Measurements from ENCODE around the gene NPBWR2.

The NPBWR2 gene

DNA sequence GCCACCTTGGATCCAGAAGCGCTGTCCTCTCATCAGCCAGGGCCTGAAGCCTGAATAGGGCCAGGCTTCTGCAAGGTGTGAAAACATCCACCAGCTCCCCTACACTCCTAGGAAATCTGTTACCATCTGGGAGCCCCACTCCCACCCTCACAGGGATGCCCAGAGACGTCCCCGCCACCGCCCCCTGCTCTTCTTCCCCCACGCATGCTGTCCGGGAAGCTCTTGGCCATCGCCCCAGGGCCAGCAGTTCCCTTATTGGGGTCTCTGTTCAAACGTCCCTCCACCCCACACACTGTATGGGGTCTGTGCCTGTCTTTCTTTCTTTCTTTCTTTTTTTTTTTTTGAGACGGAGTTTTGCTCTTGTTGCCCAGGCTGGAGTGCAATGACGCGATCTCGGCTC, 31.8 kb downstream of the NPBWR2 start:
- in situ Hi-C loops (cut with HindIII; ENCODE audit: low sequenced_read_pairs): no loop called here
- TF ChIP-seq, protein P1, sequence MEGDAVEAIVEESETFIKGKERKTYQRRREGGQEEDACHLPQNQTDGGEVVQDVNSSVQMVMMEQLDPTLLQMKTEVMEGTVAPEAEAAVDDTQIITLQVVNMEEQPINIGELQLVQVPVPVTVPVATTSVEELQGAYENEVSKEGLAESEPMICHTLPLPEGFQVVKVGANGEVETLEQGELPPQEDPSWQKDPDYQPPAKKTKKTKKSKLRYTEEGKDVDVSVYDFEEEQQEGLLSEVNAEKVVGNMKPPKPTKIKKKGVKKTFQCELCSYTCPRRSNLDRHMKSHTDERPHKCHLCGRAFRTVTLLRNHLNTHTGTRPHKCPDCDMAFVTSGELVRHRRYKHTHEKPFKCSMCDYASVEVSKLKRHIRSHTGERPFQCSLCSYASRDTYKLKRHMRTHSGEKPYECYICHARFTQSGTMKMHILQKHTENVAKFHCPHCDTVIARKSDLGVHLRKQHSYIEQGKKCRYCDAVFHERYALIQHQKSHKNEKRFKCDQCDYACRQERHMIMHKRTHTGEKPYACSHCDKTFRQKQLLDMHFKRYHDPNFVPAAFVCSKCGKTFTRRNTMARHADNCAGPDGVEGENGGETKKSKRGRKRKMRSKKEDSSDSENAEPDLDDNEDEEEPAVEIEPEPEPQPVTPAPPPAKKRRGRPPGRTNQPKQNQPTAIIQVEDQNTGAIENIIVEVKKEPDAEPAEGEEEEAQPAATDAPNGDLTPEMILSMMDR (IDR thresholded peaks at IDR 0.05; ENCODE audit: low read depth, low read length): no peak
- H3K4me3 ChIP-seq (ENCODE audit: low read depth, low read length): no peak overlapping the region
- DNase-seq (ENCODE audit: low read depth, low spot score): no peak

DNA sequence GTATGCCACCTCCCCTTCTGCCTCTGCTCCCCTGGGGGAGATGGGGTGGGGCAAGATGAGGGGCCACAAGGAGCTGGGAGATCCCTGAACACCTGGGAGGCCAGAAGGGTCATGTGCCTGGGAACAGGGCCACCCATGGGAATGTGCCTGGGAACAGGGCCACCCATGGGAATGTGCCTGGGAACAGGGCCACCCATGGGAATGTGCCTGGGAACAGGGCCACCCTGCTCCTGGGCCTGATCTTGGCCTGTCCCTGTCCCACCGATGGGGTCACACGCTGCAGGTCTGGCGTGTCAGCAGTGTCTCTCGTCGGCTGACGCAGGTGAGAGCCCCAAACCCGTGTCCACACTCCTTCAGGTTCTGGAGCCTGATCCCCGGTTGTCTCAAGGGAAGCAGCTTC, 32.4 kb downstream of the NPBWR2 start:
- no peak for DNase-seq (ENCODE audit: low read depth, low spot score)
- in situ Hi-C loops (cut with HindIII; ENCODE audit: low sequenced_read_pairs): no loop called here
- TF ChIP-seq, protein P1 (IDR thresholded peaks at IDR 0.05; ENCODE audit: low read depth, low read length): no peak
- H3K4me3 ChIP-seq (ENCODE audit: low read depth, low read length): no peak overlapping the region

DNA sequence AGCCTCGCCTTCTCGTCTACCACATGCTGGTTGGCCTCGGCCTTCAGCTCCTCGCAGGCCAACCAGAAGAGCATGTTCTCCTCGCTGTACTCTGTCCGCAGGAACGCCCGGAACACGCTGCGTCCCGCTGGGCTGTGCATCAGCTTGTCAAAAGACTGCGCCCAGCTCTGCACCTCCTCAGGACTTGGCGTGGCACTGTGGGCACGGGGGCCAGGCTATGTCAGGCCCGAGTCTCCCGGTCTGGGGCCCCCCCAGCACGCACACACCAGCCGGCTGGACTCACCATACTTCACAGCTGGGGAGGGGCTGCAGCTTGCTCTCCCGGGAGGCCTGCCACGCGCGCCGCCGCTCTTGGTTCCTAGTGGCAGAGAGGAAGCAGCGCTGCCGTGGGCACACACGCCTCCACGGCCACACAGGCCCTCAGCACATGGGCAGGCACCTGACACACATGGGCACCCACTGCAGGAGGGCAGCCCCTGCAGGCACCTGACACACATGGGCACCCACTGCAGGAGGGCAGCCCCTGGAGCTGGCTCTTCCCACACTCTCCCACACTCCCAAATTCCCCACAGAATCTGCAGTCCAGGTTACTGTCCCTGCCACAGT, 33.1 kb downstream of the NPBWR2 start:
- H3K4me3 ChIP-seq (ENCODE audit: low read depth, low read length): no peak overlapping the region
- TF ChIP-seq, protein P1 (IDR thresholded peaks at IDR 0.05; ENCODE audit: low read depth, low read length): no peak
- DNase-seq (ENCODE audit: low read depth, low spot score): no peak
- in situ Hi-C loops (cut with HindIII; ENCODE audit: low sequenced_read_pairs): no loop called here

DNA sequence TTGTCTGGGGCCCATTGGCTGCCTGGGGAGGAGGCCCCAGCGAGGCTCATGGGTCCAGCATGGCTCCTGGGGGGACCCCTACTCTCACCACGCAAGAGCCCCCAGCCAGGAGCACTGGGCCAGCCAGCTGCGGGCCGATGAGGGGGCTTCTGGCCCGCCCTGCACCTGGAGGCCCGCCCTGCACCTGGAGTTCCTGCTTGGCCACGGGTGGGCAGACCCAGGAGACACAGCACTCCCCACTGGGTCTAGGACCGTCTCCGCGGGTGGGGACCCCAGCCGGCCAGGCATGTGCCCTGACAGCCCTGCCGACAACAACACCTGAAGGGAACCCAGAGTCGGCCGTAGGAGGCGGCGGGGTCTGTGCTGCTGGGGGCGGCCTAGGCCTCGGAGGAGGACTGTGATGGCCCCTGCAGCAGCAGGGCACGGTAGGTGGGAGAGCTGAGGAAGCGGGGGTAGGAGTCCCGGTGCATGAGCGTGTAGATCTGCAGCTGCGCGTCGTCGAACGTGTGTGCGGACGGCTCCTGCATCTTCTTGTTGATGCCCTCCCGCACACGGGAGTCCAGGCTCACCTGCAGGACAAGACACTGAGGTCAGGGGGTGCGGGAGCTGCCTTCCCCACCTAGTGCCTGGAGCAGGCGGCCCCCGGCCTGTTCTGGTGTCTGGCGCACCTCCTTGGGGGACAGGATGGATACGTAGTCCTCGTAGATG, 33.7 kb downstream of the NPBWR2 start:
- H3K4me3 ChIP-seq (ENCODE audit: low read depth, low read length): no peak overlapping the region
- in situ Hi-C loops (cut with HindIII; ENCODE audit: low sequenced_read_pairs): no loop called here
- TF ChIP-seq, protein P1 (IDR thresholded peaks at IDR 0.05; ENCODE audit: low read depth, low read length): no peak
- no peak for DNase-seq (ENCODE audit: low read depth, low spot score)

DNA sequence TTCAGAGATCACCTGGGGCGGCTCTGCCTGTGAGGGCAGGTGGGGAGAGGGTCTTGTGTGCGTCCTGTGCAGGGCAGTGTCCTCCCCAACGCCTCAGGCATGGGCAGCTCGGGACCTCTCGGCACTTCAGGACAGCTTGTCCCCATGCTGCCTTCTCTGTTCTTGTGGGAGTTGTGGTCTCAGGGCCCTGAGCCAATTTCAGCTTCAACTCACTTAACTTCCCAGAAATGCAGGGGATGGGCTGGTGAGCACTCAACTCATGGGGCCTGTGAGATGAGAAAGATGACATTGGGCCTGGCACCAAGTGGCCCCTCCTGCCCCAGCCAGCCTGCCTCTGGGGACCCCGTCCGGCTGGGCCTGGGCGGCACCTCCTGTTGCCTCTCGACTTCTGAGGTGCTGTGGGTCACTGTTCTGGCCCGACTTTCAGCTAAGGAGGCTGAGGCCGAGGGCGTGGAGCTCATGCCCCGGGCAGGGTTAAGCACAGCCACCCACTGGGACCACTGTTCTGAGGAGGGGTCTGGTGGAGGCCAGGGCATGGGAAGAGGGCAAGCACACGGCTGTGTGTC, 34.8 kb downstream of the NPBWR2 start:
- DNase-seq (ENCODE audit: low read depth, low spot score): no peak
- in situ Hi-C loops (cut with HindIII; ENCODE audit: low sequenced_read_pairs): no loop called here
- H3K4me3 ChIP-seq (ENCODE audit: low read depth, low read length): no peak overlapping the region
- TF ChIP-seq, protein P1 (IDR thresholded peaks at IDR 0.05; ENCODE audit: low read depth, low read length): no peak

DNA sequence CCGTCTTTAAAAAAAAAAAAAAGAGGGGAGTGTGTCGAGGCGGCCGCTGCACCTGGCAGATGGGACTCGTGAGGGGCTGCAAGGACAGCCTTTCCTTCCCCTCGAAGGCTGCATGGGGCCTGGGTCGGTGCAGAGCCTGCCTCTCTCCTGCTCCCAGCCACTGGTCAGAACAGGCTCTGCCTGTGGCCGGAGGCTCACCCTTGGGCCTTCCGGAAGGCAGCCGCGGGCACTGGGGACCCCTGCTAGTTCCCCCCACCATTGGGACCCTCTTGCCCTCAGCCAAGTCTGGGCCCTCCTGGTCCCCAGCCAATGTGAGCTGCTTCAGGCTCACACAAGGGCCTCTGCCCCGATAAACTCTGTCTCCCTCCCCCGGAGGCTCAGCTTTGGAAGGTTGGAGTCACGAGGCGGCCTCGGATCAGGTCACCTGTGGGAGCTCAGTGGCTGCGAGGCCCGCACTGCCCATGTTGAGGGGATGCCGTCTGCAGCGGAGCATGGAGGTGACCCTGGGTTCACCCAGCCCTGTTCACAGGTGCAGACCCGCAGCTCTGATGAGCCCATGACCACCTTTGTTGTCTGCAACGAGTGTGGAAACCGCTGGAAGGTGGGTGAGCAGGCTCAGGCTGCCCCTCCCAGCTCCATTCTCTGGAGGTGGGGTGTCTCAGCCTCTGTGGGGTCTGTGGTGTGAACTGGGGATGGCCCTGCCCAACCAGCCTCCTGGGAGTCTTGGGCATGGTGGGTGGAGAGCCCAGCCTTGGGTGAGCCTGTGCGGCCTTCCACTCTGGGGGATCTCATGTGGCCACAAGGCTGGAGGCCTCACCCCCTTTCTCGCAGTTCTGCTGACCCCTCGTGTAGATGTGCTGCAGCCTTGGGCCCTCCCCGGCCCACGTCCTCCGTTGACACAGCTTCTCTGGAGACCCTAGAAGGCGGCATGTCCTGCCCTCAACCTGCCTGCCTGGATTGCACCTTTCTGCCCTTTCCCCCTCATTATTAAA, 35.7 kb downstream of the NPBWR2 start:
- DNase-seq (ENCODE audit: low read depth, low spot score): no peak
- in situ Hi-C loops (cut with HindIII; ENCODE audit: low sequenced_read_pairs): no loop called here
- TF ChIP-seq, protein P1 (IDR thresholded peaks at IDR 0.05; ENCODE audit: low read depth, low read length): no peak
- no peak overlapping the region for H3K4me3 ChIP-seq (ENCODE audit: low read depth, low read length)

All from astrocyte of the spinal cord (primary cell).